Pericardium fibroblast (primary cell): ENCODE data around the gene TRAM1L1. TPM values are rescaled to one million over a fixed set of nuclear protein-coding genes. Genes with fewer than 3 reads are reported as not detected.

Experiments
- total RNA-seq: library from RNA; depleted of rRNA; stranded (reverse); fragments of >200 nt; gene quantifications from 2 replicates; pipeline ENCODE4 v1.2.3, GENCODE V29; 2015

The TRAM1L1 gene
- 0.94 and 1.6 TPM in 2 replicates for total RNA-seq

DNA sequence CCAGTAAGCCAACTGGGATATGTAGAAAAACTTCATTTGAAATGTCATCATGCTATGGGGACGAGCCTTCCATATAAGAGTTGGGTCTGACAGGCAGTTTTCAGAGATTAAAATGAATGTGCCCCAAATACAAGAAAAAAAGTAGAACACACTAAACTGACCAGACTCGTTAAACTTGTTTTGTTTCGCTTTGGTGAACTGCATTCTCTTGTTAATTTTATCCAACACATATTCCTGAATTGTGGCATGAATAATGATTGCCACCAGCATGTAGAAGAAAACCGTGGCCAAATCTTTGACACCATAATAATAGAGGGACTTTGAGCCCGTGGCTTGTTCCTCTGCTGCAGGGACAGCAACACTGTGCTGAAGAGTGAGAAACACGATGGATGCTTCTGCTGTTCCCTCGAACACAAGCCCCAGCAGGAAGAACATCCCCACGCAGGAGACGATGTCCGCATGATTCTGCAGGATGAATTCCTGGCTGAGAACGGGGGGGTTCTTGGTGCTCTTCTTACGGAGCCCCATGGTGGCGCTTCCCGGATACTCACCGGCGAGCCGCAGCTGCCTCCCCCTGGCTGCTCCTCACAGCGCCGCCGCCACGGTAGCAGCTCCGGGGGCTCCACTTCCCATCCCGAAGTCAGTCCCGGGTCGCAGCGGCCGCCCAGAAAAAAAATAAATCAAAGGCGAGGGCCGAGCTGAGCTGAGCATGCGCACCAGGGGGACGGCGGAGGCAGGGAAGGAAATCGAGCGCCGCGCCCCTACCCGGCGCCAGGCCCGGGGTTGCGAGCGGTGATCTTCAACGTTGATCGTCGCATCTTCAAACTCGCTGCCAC lies at the start of gene TRAM1L1:
TRAM1L1 (minus strand) TSS at position 711 of the 836 bp plus-strand sequence; CDS start at position 528, 183 bp downstream.

